ENCODE measurements around the gene PGGHG.
"Not testable (repeated sequence)": the region's sequence is repeated elsewhere in the genome, so short reads cannot be mapped to it uniquely, and the experiment has no call there.

PGGHG gene

GRCh38 chr11:267491-267994 lies 21.4 kb upstream of the PGGHG start:
- intact Hi-C loops (cut with DNase I): no loop called here
- DNase-seq: no peak

DNA sequence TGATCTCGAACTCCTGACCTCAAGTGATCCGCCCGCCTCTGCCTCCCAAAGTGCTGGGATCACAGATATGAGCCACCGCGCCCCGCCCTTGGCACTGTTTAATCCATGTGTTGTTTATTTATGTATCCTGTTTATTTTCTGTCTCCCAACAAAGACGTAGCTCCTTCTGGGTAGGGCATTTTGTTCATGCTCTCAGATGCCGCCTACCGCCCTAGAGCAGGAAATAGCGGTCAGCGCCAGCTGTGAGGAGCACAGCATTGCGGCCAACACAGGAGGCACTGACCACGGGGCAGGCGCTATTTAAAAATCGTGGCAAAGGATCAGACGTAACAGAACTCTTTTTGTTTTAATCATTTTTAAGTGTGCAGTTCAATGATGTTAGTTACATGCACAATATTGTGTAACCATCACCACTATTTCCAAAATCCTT lies 20.2 kb upstream of the PGGHG start:
- intact Hi-C loops (cut with DNase I): not testable (repeated sequence)
- DNase-seq: peak in 1 of 10 donors; percentile 56

GRCh38 chr11:269146-269890 lies 19.6 kb upstream of the PGGHG start:
- no peak for DNase-seq
- intact Hi-C loops (cut with DNase I): no loop called here

- peak in 1 of 10 donors; percentile 79 for DNase-seq
- intact Hi-C loops (cut with DNase I): no loop called here
Observed at GRCh38 chr11:270451-271318, 18.2 kb upstream of the PGGHG start.

GRCh38 chr11:271319-271715 lies 17.6 kb upstream of the PGGHG start:
- no peak for DNase-seq
- intact Hi-C loops (cut with DNase I): no loop called here

DNA sequence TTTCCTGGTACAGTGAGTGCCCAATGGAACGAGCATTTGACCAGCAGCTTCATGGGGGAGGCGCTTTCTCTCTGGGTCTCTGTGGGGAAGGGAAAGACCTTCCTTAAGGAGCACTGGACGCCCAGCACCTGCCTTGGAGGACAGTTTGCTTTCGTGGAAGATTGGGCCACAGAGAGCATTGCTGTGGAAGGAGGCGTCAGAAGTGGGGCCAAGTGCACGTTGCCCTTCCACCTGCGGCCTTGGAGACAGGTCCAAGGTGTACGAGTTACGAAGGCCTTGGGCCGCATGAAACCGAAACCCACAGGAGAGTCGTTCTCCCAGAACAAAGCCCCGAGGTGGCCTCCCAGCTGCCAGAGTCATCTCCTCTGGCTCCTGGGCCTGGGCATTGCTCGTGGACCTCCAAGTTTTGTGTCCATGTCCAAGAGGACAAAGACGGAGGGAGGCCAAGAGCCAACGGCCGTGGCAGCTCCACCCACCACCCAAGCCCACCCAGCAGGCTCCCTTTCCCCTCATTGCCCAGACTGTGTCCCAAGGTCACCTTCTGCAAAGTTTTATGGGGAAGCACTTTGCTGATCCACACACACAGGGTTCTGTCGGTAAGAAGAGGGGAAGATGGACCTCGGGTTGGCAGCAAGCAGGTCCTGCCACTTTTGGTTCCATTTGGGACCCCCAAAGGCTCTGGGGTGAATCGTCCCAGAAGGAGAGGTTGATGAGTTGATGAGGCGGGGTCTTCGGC lies 16.6 kb upstream of the PGGHG start:
- intact Hi-C loops (cut with DNase I): no loop called here
- DNase-seq: no peak

- intact Hi-C loops (cut with DNase I): no loop called here
- no peak for DNase-seq
Observed at GRCh38 chr11:272931-273198, 16.1 kb upstream of the PGGHG start.

DNA sequence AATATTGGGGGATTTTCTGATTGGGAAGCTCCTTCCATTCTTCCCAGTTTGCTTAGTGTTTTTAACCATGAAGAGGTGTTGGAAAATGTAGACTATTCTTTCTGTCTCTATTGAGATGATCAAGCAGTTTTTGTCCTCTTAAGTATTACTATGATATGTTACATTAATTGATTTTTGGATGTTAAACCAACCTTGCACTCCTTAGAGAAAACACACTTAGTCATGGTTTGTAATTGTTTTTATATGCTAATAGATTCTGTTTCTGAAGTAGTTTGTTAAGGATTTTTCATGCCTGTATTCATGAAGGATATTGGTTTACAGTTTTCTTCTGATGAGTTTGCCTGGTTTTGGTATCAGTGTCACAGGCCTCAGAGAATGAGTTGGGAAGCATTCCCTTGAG lies 12.7 kb upstream of the PGGHG start:
- no peak for DNase-seq
- intact Hi-C loops (cut with DNase I): no loop called here

- DNase-seq: peak in 3 of 10 donors; percentile 11 to 72 (median 61)
- intact Hi-C loops (cut with DNase I): no loop called here
Observed at GRCh38 chr11:278001-278951, 10.7 kb upstream of the PGGHG start, which contains the start of gene NLRP6. Gene NLRP6, plus strand, starts transcription at chr11:278407. Its CDS starts 163 bp downstream, at chr11:278570.

DNA sequence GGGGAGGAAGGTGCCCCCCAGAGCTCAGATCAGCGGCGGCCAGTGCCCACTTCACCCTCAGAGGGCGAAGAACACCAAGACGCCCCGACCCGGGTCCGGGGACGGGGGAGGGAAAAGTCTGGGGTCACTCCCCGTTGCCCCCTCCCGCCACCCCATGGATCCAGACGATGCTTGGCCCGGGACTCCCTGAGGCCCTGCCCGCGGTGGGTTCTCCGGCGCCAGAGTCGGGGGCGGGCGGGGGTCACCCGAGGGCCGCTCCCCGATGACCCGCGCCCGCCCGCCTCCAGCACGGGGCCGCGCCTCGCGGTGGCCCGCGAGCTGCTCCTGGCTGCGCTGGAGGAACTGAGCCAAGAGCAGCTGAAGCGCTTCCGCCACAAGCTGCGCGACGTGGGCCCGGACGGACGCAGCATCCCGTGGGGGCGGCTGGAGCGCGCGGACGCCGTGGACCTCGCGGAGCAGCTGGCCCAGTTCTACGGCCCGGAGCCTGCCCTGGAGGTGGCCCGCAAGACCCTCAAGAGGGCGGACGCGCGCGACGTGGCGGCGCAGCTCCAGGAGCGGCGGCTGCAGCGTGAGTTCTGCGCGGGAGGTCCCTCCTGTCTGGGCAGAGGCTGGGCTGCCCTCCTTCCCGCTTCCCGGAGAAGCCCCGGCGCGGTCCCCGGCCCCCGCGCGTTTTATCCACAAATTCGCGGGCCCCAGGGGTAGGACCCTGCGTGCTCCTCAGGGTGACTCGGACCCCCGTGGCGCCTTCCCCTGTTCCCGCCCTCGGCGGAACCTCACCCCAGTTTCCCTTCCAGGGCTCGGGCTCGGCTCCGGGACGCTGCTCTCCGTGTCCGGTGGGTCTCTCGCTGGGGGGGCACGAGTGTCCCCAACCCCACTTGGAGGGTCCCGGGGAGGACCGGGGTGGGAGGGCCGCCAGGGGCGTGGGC lies 9.6 kb upstream of the PGGHG start:
- DNase-seq: peak in 3 of 10 donors; percentile 5 to 77 (median 71)

GRCh38 chr11:279966-280705 lies 8.8 kb upstream of the PGGHG start:
- intact Hi-C loops (cut with DNase I): no loop called here
- DNase-seq: peak in 2 of 10 donors; percentile 2 to 80

More for the DNA sequence above, 9.6 kb upstream of the PGGHG start:
- intact Hi-C loops (cut with DNase I): no loop called here

- peak in 4 of 10 donors; percentile 8 to 79 (median 44) for DNase-seq
Observed at GRCh38 chr11:280706-281485, 8.0 kb upstream of the PGGHG start.

DNA sequence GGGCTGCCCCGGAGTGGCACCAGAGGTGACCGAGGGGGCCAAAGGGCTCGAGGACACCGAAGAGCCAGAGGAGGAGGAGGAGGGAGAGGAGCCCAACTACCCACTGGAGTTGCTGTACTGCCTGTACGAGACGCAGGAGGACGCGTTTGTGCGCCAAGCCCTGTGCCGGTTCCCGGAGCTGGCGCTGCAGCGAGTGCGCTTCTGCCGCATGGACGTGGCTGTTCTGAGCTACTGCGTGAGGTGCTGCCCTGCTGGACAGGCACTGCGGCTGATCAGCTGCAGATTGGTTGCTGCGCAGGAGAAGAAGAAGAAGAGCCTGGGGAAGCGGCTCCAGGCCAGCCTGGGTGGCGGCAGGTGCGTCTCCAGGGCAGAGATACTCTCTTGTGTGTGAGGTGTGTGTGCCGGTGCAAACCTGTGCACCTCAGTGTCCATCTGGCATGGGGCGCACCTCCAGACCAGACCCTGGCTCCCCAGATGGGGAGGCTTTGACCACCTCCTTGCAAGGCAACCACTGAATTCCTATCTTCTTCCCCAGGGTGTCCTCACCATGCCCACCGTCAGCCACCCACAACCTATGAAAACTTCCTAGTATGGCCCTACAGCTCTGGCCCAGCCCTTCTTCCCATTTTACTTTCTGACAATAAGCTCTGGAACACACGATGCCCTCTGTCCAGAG lies 7.3 kb upstream of the PGGHG start:
- DNase-seq: peak in 2 of 10 donors; percentile 25 to 77
- intact Hi-C loops (cut with DNase I): no loop called here

More at GRCh38 chr11:280706-281485, 8.0 kb upstream of the PGGHG start:
- intact Hi-C loops (cut with DNase I): no loop called here

DNA sequence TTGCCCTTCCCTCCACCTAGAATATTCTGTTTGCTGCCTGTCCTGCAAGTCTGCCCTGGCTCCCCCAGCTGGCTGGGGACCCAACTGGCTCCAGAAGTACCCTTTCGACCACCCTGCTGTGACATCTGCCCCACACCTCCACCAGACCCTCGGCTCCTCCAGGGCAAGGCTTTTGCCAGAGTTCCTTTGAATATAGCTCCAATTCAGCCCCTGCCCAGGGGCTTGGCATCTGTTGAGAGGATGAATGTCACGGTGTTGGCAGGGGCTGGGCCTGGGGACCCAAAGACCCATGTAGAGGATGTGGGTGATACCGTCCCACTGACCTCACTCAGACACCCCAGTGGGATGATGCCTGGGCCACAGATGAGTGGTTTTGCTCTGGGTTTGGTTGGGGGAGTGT lies 6.8 kb upstream of the PGGHG start:
- peak in 3 of 10 donors; percentile 1 to 43 (median 42) for DNase-seq
- intact Hi-C loops (cut with DNase I): no loop called here

GRCh38 chr11:282630-283360 lies 6.1 kb upstream of the PGGHG start:
- DNase-seq: peak in 3 of 10 donors; percentile 1 to 49 (median 40)
- intact Hi-C loops (cut with DNase I): no loop called here
